ENCODE measurements around the gene C12orf57. TPM values are rescaled to one million over a fixed set of nuclear protein-coding genes. Genes with fewer than 3 reads are reported as not detected.
A peak's percentile ranks its signal among the peaks of the same experiment; 100 is the strongest.

The C12orf57 gene
- total and polyA plus RNA-seq, 2 of the 13 experiments (the other 11 are each of a cell fraction or from before 2014, with no cell fraction given): 84.0 to 287 TPM

DNA sequence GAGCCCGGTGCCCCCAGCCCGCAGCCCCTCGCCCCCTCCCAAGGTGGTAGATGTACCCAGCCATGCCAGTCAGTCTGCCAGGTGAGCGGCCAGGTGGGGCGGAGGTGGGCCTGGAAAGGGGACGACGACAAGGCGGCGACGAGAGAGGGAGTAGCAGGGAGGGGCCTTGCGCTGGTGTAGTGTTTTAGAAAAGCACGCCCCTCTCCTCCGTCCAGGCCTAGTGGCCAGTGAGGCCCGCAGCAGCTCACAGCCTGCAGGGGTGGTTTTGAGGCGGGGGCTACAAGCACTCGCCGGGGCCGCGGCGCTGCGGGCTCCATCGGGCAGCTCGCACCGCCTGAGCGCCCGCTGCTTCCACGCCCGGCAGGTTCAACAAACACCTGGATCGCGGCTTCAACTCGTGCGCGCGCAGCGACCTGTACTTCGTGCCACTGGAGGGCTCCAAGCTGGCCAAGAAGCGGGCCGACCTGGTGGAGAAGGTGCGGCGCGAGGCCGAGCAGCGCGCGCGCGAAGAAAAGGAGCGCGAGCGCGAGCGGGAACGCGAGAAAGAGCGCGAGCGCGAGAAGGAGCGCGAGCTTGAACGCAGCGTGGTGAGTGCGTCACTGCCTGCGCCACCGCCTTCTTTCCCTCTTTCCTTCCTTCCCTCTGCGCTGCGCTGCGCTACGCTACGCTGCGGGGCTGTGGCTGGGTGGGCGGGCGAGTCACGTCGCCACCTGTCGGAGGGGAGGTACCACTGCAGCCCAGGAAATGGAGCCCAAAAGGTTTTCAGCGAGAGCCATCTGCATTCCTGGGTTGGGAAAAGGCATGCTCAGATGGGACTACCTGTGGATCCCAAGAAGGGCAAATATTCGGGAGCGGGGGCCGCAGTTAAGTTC is 6.1 kb upstream of the C12orf57 start (continued):
- TF ChIP-seq, protein P1, sequence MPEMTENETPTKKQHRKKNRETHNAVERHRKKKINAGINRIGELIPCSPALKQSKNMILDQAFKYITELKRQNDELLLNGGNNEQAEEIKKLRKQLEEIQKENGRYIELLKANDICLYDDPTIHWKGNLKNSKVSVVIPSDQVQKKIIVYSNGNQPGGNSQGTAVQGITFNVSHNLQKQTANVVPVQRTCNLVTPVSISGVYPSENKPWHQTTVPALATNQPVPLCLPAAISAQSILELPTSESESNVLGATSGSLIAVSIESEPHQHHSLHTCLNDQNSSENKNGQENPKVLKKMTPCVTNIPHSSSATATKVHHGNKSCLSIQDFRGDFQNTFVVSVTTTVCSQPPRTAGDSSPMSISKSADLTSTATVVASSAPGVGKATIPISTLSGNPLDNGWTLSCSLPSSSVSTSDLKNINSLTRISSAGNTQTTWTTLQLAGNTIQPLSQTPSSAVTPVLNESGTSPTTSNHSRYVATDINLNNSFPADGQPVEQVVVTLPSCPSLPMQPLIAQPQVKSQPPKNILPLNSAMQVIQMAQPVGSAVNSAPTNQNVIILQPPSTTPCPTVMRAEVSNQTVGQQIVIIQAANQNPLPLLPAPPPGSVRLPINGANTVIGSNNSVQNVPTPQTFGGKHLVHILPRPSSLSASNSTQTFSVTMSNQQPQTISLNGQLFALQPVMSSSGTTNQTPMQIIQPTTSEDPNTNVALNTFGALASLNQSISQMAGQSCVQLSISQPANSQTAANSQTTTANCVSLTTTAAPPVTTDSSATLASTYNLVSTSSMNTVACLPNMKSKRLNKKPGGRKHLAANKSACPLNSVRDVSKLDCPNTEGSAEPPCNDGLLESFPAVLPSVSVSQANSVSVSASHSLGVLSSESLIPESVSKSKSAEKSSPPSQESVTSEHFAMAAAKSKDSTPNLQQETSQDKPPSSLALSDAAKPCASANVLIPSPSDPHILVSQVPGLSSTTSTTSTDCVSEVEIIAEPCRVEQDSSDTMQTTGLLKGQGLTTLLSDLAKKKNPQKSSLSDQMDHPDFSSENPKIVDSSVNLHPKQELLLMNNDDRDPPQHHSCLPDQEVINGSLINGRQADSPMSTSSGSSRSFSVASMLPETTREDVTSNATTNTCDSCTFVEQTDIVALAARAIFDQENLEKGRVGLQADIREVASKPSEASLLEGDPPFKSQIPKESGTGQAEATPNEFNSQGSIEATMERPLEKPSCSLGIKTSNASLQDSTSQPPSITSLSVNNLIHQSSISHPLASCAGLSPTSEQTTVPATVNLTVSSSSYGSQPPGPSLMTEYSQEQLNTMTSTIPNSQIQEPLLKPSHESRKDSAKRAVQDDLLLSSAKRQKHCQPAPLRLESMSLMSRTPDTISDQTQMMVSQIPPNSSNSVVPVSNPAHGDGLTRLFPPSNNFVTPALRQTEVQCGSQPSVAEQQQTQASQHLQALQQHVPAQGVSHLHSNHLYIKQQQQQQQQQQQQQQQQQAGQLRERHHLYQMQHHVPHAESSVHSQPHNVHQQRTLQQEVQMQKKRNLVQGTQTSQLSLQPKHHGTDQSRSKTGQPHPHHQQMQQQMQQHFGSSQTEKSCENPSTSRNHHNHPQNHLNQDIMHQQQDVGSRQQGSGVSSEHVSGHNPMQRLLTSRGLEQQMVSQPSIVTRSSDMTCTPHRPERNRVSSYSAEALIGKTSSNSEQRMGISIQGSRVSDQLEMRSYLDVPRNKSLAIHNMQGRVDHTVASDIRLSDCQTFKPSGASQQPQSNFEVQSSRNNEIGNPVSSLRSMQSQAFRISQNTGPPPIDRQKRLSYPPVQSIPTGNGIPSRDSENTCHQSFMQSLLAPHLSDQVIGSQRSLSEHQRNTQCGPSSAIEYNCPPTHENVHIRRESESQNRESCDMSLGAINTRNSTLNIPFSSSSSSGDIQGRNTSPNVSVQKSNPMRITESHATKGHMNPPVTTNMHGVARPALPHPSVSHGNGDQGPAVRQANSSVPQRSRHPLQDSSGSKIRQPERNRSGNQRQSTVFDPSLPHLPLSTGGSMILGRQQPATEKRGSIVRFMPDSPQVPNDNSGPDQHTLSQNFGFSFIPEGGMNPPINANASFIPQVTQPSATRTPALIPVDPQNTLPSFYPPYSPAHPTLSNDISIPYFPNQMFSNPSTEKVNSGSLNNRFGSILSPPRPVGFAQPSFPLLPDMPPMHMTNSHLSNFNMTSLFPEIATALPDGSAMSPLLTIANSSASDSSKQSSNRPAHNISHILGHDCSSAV (CRISPR knock-in tag; IDR thresholded peaks at IDR 0.05; ENCODE audit: borderline replicate concordance): no peak
- TF ChIP-seq ZNF224 (CRISPR knock-in tag; IDR thresholded peaks at IDR 0.05) (peak; percentile 83), ZNF282 (IDR thresholded peaks at IDR 0.05; ENCODE audit: partially characterized antibody) (no peak), ISL2 (CRISPR knock-in tag; IDR thresholded peaks at IDR 0.05) (no peak), ZKSCAN5 (CRISPR knock-in tag; IDR thresholded peaks at IDR 0.05) (no peak), ARHGAP35 (CRISPR knock-in tag; IDR thresholded peaks at IDR 0.05; ENCODE audit: borderline replicate concordance) (peak; percentile 78; the same call in 1 of the 2 replicates), GATAD2A (CRISPR knock-in tag; IDR thresholded peaks at IDR 0.05) (peak; percentile 80), AGO2 (optimal IDR thresholded peaks at IDR 0.05; ENCODE audit: low read depth, low read length) (peak; percentile 99), FOSL1 (CRISPR knock-in tag; IDR thresholded peaks at IDR 0.05; ENCODE audit: borderline replicate concordance) (no peak), THYN1 (CRISPR knock-in tag; IDR thresholded peaks at IDR 0.05; ENCODE audit: borderline replicate concordance, low read depth) (0 out of 2 replicates have a peak, but pooled peaks have one; percentile 47), ATF7-NPFF (CRISPR knock-in tag; IDR thresholded peaks at IDR 0.05; ENCODE audit: low read depth) (peak; percentile 88), GATAD1 (CRISPR knock-in tag; IDR thresholded peaks at IDR 0.05) (peak; percentile 97), ERF (CRISPR knock-in tag; IDR thresholded peaks at IDR 0.05) (peak; percentile 94), ZEB1 (IDR thresholded peaks at IDR 0.05; ENCODE audit: insufficient replicate concordance, low read depth) (peak; percentile 60), HNRNPLL (IDR thresholded peaks at IDR 0.05; ENCODE audit: low read depth, low read length, poor library complexity, severe bottlenecking) (peak; percentile 99), SAP130 (CRISPR knock-in tag; IDR thresholded peaks at IDR 0.05; ENCODE audit: low read depth) (peak; percentile 94), NPAS2 (CRISPR knock-in tag; IDR thresholded peaks at IDR 0.05; ENCODE audit: borderline replicate concordance) (no peak), GATA4 (IDR thresholded peaks at IDR 0.05; ENCODE audit: borderline replicate concordance, low read depth) (peak; percentile 55; the same call in 1 of the 2 replicates), NBN (conservative IDR thresholded peaks at IDR 0.05) (no peak), ZNF879 (CRISPR knock-in tag; IDR thresholded peaks at IDR 0.05) (peak; percentile 91)
- TF ChIP-seq, protein P2, sequence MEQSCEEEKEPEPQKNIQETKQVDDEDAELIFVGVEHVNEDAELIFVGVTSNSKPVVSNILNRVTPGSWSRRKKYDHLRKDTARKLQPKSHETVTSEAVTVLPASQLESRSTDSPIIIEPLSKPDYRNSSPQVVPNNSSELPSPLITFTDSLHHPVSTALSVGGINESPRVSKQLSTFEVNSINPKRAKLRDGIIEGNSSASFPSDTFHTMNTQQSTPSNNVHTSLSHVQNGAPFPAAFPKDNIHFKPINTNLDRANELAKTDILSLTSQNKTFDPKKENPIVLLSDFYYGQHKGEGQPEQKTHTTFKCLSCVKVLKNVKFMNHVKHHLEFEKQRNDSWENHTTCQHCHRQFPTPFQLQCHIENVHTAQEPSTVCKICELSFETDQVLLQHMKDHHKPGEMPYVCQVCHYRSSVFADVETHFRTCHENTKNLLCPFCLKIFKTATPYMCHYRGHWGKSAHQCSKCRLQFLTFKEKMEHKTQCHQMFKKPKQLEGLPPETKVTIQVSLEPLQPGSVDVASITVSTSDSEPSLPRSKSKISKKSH (CRISPR knock-in tag; IDR thresholded peaks at IDR 0.05; ENCODE audit: borderline replicate concordance): peak; percentile 91; the same call in 1 of the 2 replicates
